IMR-90 (cell line): ENCODE measurements around the gene MTOR. TPM values are rescaled to one million over a fixed set of nuclear protein-coding genes. Genes with fewer than 3 reads are reported as not detected.
"Not testable (repeated sequence)": the region's sequence is repeated elsewhere in the genome, so short reads cannot be mapped to it uniquely, and the experiment has no call there.

ENCODE experiments used
- ATAC-seq: fragments of 200-7000 bp; cut with Tn5 transposase; 2 replicates; pipeline ENCODE4 v1.9.1; 2020; ENCODE audit warnings: low read depth, mild to moderate bottlenecking, moderate library complexity
- BruUV-seq: library from RNA; stranded (reverse); fragments of 400-500 nt; replicated peaks from 2 replicates; lab custom pipeline; 2021; lab: Mats Ljungman, UMichigan
- CTCF ChIA-PET: fragments of 300-600 bp; formaldehyde crosslinking; extraction: SDS; loops from one replicate; lab custom pipeline; 2021; ENCODE audit warnings: antibody characterized with exemption; lab: Yijun Ruan, JAX
- POLR2A ChIA-PET: fragments of 300-600 bp; sonication (Branson Sonifier 250); formaldehyde crosslinking; loops from one replicate; lab custom pipeline; 2022; ENCODE audit warnings: antibody characterized with exemption; ENCODE audit not compliant: unreplicated experiment; lab: Charles Lee
- DNase-seq: peaks from one replicate; pipeline ENCODE4 v3.0.0; 2013
- H2AFZ ChIP-seq: replicated peaks from 2 replicates; pipeline ENCODE3; 2013; ENCODE audit warnings: low read length, mild to moderate bottlenecking; ENCODE audit not compliant: poor library complexity
- H2AK5ac ChIP-seq: 2 replicates; pipeline ENCODE4 v1.6.1; 2013; ENCODE audit warnings: low read depth, low read length, inconsistent platforms
- H2AK9ac ChIP-seq: replicated peaks from 2 replicates; pipeline ENCODE3; 2013; ENCODE audit warnings: mild to moderate bottlenecking, low read depth, low read length, moderate library complexity; ENCODE audit not compliant: poor library complexity
- H2BK120ac ChIP-seq: 2 replicates; pipeline ENCODE4 v1.6.1; 2013; ENCODE audit warnings: low read depth, low read length, inconsistent platforms
- H2BK15ac ChIP-seq: 3 replicates; pipeline ENCODE4 v1.6.1; 2013; ENCODE audit warnings: low read depth, low read length, inconsistent platforms
- H2BK20ac ChIP-seq: 2 replicates; pipeline ENCODE4 v1.6.1; 2013; ENCODE audit warnings: low read depth, mild to moderate bottlenecking, inconsistent platforms, low read length, moderate library complexity
- H2BK5ac ChIP-seq: 2 replicates; pipeline ENCODE4 v1.6.1; 2013; ENCODE audit warnings: mild to moderate bottlenecking, low read depth, low read length, inconsistent platforms; ENCODE audit not compliant: poor library complexity, severe bottlenecking
- H3K14ac ChIP-seq: replicated peaks from 2 replicates; pipeline ENCODE4 v1.6.1; 2013; ENCODE audit warnings: low read depth, low read length, inconsistent platforms
- H3K18ac ChIP-seq: 2 replicates; pipeline ENCODE4 v1.6.1; 2013; ENCODE audit warnings: low read depth, low read length, control low read depth
- H3K23ac ChIP-seq: 2 replicates; pipeline ENCODE4 v1.6.1; 2013; ENCODE audit warnings: low read depth, low read length, inconsistent platforms
- H3K27ac ChIP-seq: 2 replicates; pipeline ENCODE4 v1.5.1; 2013; ENCODE audit warnings: mild to moderate bottlenecking, control low read depth, low read length; ENCODE audit not compliant: insufficient read depth
- H3K27me3 ChIP-seq: 2 replicates; pipeline ENCODE4 v1.6.1; 2013; ENCODE audit warnings: low read length; ENCODE audit not compliant: control insufficient read depth, insufficient read depth
- H3K36me3 ChIP-seq: 2 replicates; pipeline ENCODE4 v1.6.1; 2013; ENCODE audit warnings: low read length, mixed read lengths; ENCODE audit not compliant: control insufficient read depth, insufficient read depth
- H3K4ac ChIP-seq: 2 replicates; pipeline ENCODE4 v1.6.1; 2013; ENCODE audit warnings: low read depth, low read length, inconsistent platforms
- H3K4me1 ChIP-seq: 2 replicates; pipeline ENCODE4 v1.6.1; 2013; ENCODE audit warnings: low read length, mixed read lengths; ENCODE audit not compliant: control insufficient read depth, insufficient read depth
- H3K4me2 ChIP-seq: 2 replicates; pipeline ENCODE4 v1.6.1; 2013; ENCODE audit warnings: low read depth, mild to moderate bottlenecking, control low read depth, low read length, moderate library complexity
- H3K4me3 ChIP-seq: 2 replicates; pipeline ENCODE4 v1.5.1; 2013; ENCODE audit warnings: low read depth, mild to moderate bottlenecking, control low read depth, low read length, moderate library complexity; ENCODE audit not compliant: insufficient read depth
- H3K56ac ChIP-seq: 2 replicates; pipeline ENCODE4 v1.6.1; 2013; ENCODE audit warnings: low read length, inconsistent platforms; ENCODE audit not compliant: insufficient read depth; ENCODE audit errors: extremely low read depth
- H3K79me1 ChIP-seq, 2 experiments: 2 replicates each; pipeline ENCODE4 v1.6.1; 2013; ENCODE audit warnings: low read length in 2 of 2, inconsistent platforms in 1 of 2, low read depth in 1 of 2
- H3K9ac ChIP-seq: 2 replicates; pipeline ENCODE4 v1.6.1; 2013; ENCODE audit warnings: low read depth, low read length, control low read depth
- H3K9me1 ChIP-seq: 2 replicates; pipeline ENCODE4 v1.6.1; 2013; ENCODE audit warnings: low read length, inconsistent platforms; ENCODE audit not compliant: insufficient read depth
- H3K9me3 ChIP-seq: 2 replicates; pipeline ENCODE4 v1.6.1; 2013; ENCODE audit warnings: low read length; ENCODE audit not compliant: control insufficient read depth, insufficient read depth
- H4K20me1 ChIP-seq: 2 replicates; pipeline ENCODE4 v1.6.1; 2013; ENCODE audit warnings: low read length, inconsistent platforms; ENCODE audit not compliant: insufficient read depth
- H4K5ac ChIP-seq: 2 replicates; pipeline ENCODE4 v1.6.1; 2013; ENCODE audit warnings: mild to moderate bottlenecking, low read depth, low read length, control low read depth
- H4K8ac ChIP-seq, 2 experiments: 2 replicates each; pipeline ENCODE4 v1.6.1; 2013; ENCODE audit warnings: low read depth in 2 of 2, low read length in 2 of 2, control low read depth in 1 of 2, inconsistent platforms in 1 of 2
- H4K91ac ChIP-seq: 2 replicates; pipeline ENCODE4 v1.6.1; 2013; ENCODE audit warnings: low read depth, low read length, inconsistent platforms; ENCODE audit not compliant: insufficient read depth
- CEBPB ChIP-seq: IDR thresholded peaks from 2 replicates; pipeline ENCODE4 v1.6.1; 2012; ENCODE audit warnings: low read depth, low read length, improper control_type of control experiment
- RCOR1 ChIP-seq: IDR thresholded peaks from 2 replicates; pipeline ENCODE4 v1.6.1; 2012; ENCODE audit warnings: mild to moderate bottlenecking, low read length, improper control_type of control experiment; ENCODE audit not compliant: insufficient replicate concordance
- WGBS, 2 experiments: methylation state at CpG; one replicate each; pipeline versions ENCODE4 v1.1.5 to v1.1.7; 2013; ENCODE audit warnings: missing lambda C conversion rate in 2 of 2; ENCODE audit not compliant: insufficient read length in 1 of 2; ENCODE audit errors: extremely low coverage in 2 of 2; 5-methylcytosine and 5-hydroxymethylcytosine counted together
- dilution Hi-C: fragments of 300-500 bp; cut with HindIII; formaldehyde crosslinking; loops from one replicate; pipeline ENCODE4 v1.14.3; 2018; ENCODE audit warnings: low sequenced_read_pairs; ENCODE audit not compliant: unreplicated experiment
- in situ Hi-C: fragments of 300-500 bp; cut with MboI; formaldehyde crosslinking; loops from 3 replicates; pipeline ENCODE4 v1.14.3; 2019; ENCODE audit warnings: low sequenced_read_pairs, inconsistent platforms, mixed read lengths
- intact Hi-C: fragments of 100-400 bp; cut with micrococcal nuclease; formaldehyde crosslinking; loops from 2 replicates; pipeline ENCODE4 v1.10.0; 2022
- polyA plus RNA-seq, 3 experiments: library from polyadenylated mRNA; depleted of rRNA; stranded (reverse); fragments of >200 nt; gene quantifications; 2 replicates each; pipeline ENCODE4 v1.2.3, GENCODE V29; 2012; ENCODE audit warnings: low replicate concordance in 1 of 3
- total RNA-seq: library from RNA; depleted of rRNA; stranded (reverse); fragments of >200 nt; gene quantifications from 2 replicates; pipeline ENCODE4 v1.2.3, GENCODE V29; 2012

MTOR gene
- total and polyA plus RNA-seq, 2 of the 4 experiments (the other 2 are of a cell fraction): 19.2 to 36.7 TPM

DNA sequence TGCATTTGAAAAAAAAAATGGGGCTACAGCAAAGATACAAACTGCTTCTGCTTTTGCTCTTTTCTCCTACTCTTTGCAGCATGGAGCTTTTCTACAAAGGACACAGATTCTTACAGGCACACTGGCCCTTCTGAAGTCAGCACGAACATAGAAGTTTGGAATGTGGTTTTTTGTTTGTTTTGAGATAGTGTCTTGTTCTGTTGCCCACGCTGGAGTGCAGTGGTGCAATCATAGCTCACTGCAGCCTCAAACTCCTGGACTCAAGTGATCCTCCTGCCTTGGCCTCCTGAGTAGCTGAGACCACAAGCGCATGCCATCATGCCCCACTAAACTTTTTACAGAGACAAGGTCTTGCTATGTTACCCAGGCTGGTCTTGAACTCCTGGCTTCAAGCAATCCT lies 82.6 kb downstream of the MTOR start:
- dilution Hi-C loops, H3K4ac ChIP-seq, H3K56ac ChIP-seq, H3K4me3 ChIP-seq, H3K9me3 ChIP-seq, in situ Hi-C loops, H2AK5ac ChIP-seq, H2BK15ac ChIP-seq, H3K27ac ChIP-seq, H3K9ac ChIP-seq, H4K5ac ChIP-seq, H4K8ac ChIP-seq, H2AK9ac ChIP-seq, H2AFZ ChIP-seq, H4K20me1 ChIP-seq, BruUV-seq, H3K27me3 ChIP-seq, H2BK120ac ChIP-seq, H2BK5ac ChIP-seq, POLR2A ChIA-PET, intact Hi-C loops, H3K14ac ChIP-seq, H3K36me3 ChIP-seq, H2BK20ac ChIP-seq, H4K91ac ChIP-seq, H3K18ac ChIP-seq, H3K23ac ChIP-seq: not testable (repeated sequence)
- peak overlapping the region; percentile 18; the same call in 1 of the 2 replicates for H3K4me2 ChIP-seq
- CTCF ChIA-PET: interaction anchor here (0.6 to 1.7 kb wide), 3 partner anchors 12 to 142 kb away, joined by 3 to 7 read pairs (median 3); no protein-coding TSS in a partner anchor
- H3K79me1 ChIP-seq: peaks cover 5 to 14% of the 10 kb centered on the region in 2 experiments
- H3K4me1 ChIP-seq: peaks cover 17% of the 10 kb centered on the region
- no CpG with 5 or more reads among the region's 3 CpGs for WGBS, 2 experiments
- peaks cover 18% of the 10 kb centered on the region for H3K9me1 ChIP-seq
- DNase-seq (peak; percentile 63), ATAC-seq (peak; percentile 69)
- TF ChIP-seq CEBPB: peak; percentile 69
- peak; percentile 68 for TF ChIP-seq RCOR1
